PC-3 (cell line): ENCODE results near the gene LTBP1.

Source experiments
- EZH2 ChIP-seq: fragments of 300-600 bp; sonication (generic); IDR thresholded peaks from one replicate; pipeline ENCODE4 v1.6.1; 2017; ENCODE audit warnings: antibody characterized with exemption, mild to moderate bottlenecking, low read length; ENCODE audit not compliant: unreplicated experiment
- EZH2phosphoT487 ChIP-seq: fragments of 300-600 bp; sonication (generic); IDR thresholded peaks from 2 replicates; pipeline ENCODE4 v1.6.1; 2018; ENCODE audit warnings: mild to moderate bottlenecking, antibody characterized with exemption, low read length, borderline replicate concordance
- TF ChIP-seq, protein P1 (sequence below): fragments of 300-600 bp; sonication (generic); conservative IDR thresholded peaks from 2 replicates; pipeline ENCODE4 v1.5.1; 2017; ENCODE audit warnings: antibody characterized with exemption, low read depth, mild to moderate bottlenecking, low read length

DNA sequence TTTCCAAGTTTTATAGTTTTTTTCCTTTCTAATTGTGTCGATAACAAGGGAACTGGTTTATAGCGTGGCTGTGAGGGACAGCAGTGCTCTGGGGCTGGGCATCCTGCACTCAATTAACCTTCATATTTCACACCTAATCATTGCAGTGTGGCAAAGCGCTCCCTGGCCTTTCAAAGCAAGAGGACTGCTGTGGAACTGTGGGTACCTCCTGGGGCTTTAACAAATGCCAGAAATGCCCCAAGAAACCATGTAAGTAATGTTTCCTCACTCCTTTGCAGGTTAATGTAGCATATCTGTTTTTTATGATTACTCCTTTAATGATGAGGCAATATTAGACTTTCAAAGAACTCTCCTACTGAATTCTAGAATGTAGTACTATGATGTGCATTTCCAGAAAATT is 270.7 kb downstream of the LTBP1 start:
- TF ChIP-seq, protein P1, sequence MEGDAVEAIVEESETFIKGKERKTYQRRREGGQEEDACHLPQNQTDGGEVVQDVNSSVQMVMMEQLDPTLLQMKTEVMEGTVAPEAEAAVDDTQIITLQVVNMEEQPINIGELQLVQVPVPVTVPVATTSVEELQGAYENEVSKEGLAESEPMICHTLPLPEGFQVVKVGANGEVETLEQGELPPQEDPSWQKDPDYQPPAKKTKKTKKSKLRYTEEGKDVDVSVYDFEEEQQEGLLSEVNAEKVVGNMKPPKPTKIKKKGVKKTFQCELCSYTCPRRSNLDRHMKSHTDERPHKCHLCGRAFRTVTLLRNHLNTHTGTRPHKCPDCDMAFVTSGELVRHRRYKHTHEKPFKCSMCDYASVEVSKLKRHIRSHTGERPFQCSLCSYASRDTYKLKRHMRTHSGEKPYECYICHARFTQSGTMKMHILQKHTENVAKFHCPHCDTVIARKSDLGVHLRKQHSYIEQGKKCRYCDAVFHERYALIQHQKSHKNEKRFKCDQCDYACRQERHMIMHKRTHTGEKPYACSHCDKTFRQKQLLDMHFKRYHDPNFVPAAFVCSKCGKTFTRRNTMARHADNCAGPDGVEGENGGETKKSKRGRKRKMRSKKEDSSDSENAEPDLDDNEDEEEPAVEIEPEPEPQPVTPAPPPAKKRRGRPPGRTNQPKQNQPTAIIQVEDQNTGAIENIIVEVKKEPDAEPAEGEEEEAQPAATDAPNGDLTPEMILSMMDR: no peak
- TF ChIP-seq EZH2: no peak
- no peak for TF ChIP-seq EZH2phosphoT487
